Measurements from ENCODE around the gene NAGPA.

NAGPA gene

DNA sequence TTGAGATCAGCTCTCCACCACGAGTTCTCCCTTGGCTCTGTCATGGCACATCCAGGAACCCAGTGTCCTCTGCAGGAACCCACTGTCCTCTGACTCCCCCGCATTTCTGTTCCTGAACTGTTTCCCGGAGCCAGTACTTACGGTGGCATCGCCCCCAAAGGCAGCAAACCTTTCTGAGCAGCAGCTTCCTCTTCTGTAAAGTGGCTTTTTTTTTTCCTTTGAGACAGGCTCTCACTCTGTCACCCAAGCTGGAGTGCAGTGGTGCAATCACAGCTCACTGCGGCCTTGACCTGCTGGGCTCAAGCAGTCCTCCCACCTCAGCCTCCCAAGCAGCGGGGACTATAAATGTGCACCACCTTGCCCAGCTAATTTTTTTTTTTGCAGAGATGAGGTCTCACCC is 32.2 kb downstream of the NAGPA start:
- no peak for DNase-seq

DNA sequence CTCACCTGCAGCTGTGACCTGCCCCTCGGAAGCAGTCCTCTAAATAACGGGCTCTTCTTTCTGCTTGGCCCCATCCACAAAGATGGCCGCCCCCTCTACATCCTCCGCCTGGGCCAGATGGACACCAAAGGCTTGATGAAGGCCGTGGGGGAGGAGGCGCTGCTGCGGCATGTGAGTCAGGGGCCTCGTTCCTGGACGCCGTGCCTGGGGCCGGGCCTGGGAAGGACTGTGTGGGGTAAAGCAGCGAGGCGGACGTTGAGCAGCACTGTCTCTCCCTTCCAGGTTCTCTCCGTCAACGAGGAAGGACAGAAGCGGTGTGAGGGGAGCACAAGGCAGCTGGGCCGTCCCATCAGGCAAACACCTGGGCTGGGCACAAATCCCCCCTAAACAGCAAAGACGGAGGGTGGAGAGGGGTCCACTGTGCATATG is 33.1 kb downstream of the NAGPA start:
- DNase-seq, result no peak

DNA sequence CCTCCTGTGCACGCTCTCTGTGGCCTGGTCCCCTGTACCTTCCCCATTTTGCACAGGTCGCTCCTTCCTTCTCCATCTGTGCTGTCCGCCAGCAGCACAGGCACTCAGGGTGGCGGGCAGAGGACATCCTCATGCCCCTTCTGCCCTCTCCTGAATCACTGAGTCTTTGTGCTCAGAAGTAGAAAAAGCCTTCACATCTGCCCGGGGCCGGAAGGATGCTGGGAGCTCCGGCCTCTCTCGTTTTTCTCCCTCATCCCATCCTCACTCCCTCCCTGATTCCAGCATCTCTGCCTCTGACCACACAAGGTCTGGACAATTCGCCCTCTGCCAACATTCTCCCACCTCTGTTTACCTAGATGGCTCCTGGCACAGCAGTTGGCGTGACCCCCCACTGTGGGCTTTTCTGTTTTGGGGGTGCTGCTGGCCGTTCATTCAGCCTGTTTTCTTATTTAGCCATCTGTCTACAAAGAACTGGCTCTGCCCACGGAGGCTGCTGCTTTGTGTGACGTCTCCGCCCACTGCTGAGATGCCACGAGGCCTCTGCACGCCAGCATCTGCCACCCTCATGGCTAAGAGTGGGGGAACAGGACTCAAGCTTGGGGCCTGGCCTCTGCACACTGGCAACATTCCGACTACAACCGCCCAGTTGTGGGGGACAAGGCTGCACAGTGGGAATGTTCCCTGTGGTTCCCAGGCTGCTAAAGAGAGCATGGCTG is 38.9 kb downstream of the NAGPA start:
- DNase-seq, result no peak

DNA sequence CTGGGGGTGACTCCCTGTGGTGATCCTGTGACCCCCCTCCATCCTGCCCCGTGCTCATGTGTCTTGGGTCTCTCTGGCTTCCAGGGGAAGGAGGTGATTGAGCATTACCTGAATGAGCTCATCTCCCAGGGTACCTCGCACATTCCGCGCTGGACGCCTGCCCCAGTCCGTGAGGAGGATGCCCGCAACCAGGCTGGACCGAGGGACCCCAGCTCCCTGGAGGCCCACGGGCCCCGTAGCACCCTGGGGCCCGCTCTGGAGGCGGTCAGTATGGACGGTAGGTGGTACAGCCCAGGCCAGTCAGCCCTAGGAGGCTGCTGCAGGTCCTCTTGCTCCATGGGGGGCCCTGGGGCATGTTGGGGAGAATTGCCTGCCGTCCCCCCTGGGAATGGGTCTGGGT is 42.0 kb downstream of the NAGPA start:
- DNase-seq, result no peak

DNA sequence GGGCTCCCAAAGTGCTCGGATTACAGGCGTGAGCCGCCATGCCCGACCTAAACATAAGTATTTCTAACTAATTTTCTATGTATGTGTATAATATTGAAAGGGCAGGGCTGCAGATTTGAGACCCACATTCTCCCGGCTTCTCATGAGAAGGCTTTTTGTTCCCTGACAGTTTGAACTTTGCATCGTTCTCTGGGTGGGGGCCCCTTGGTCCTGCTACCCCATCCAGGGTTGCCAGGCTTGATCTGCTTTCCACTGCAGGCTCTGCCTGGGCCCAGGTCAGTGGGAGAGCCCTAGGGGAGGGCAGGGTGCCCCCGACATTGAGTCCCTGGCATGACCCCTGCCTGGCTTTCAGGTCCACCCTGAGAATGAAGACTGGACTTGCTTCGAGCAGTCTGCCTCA is 43.3 kb downstream of the NAGPA start:
- DNase-seq, result no peak

DNA sequence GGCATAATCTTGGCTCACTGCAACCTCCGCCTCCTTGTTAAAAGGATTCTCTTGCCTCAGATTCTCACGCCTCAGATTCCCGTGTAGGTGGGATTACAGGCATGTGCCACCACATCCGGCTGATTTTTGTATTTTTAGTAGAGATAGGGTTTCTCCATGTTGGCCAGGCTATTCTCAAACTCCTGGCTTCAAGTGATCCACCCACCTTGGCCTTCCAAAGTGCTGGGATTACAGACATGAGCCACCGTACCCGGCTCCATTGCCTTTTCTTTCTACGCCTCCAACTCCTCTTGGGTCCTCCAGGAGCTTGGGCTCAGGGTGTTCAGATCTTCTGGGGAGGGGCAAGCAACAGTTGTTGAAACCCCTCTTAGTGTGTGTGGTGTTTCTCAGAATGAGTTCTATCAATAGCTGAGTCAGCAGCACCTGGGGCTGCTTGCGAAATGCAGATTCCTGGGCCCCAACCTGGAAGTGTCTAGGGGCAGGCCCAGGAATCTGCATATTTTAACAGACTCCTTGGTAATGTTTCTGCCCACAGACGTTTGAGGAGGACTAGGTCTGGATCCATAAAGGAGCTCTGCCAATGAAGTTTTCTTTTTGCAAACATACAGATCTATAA is 44.2 kb downstream of the NAGPA start:
- DNase-seq, result no peak

DNA sequence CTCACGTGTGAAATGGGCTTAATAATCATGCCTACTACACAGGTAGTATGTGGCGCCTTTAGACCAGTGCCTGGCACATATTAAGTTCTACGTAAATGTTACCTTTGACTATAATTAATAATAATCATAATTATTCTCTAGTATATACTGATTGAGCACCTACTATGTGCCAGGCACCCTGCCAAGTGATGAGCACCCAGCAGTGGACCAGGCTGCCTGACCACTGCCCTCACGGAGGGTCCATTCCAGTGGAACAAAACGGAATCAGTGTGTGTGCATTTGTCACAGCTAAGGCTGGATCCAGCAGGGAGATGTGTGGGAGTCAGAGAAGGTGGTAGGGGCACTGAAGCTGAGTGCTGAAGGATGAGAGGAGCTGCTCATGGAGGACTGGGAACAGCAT is 45.1 kb downstream of the NAGPA start:
- DNase-seq, result no peak

DNA sequence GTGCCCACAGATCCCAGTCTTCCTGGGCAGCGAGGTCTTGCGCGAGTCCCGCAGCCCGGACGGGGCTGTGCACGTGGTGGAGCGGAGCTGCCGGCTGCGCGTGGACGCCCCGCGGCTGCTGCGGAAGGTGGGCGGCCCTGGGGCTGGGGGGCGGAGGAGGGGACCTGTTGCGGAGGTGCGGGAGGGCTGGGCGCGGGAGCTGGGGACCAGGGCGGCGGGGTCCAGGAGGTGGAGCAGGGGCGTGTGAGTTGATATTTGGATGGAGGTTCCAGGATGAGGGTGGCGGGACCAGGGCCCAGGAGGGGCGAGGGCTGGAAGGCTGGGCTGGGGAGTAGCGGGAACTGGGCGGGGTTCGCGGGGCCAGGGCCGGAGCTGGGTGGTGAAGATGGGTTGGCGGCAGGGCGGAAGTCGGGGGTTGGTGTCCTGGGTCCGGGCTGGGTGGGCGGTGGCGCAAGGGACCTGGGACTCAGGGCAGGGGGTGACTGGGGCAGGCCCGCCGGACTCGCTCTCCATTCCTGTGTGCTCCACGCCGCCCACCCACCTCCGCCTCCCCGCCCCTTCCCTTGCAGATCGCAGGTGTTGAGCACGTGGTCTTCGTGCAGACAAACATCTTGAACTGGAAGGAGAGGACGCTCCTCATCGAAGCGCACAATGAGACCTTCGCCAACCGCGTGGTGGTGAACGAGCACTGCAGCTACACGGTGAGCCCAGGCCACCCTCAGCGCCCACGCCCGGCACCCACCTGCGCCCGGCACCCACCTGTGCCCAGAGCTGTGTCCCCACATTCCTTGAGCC is 46.0 kb downstream of the NAGPA start:
- DNase-seq, result no peak

DNA sequence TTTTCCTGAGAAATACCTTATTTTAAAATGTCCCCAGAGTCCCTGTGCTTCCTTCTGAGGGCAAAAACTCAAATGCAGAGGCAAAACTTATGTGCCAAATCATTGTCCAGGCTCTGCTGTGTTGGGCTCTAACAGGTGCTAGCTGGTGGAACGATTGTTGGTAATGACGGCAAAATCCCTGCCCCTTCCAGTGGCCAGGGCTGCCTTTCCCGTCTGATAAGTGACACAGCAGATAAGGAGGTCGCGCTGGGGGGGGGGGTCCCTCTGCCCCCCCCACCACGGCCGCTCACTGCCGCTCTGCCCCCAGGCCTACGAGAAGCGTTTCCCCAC is 46.5 kb downstream of the NAGPA start:
- DNase-seq, result no peak

DNA sequence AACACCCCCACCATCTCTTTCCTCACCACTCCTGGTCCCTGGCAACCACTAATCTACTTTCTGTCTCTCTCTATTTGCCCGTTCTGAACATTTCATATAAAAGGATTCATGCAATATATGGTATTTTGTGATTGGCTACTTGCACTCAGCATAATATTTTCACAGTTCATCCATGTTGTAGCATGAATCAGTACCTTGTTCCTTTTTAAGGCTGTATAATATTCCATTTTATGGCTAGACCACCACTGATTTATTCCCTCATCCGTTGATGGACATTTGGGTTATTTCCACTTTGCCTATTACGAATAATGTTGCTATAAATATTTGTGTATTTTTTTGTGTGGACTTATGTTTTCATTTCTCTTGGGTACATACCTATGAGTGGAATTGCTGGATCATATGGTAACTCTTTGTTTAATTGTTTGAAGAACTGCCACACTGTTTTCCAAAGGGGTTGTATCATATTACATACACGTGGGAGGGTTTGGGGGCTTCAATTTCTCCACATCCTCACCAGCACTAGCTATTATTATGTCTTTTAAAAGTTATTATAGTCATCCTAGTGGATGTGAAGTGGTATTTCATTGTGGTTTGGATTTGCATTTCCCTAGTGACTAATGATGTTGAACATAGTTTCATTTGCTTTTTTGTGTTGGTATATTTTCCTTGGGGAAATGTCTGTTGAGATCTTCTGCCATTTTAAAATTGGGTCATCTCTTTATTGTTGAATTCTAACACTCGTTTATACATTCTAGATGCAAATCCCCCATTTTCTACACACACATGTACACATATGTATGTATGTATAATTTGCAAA is 49.4 kb downstream of the NAGPA start:
- DNase-seq, result no peak

DNA sequence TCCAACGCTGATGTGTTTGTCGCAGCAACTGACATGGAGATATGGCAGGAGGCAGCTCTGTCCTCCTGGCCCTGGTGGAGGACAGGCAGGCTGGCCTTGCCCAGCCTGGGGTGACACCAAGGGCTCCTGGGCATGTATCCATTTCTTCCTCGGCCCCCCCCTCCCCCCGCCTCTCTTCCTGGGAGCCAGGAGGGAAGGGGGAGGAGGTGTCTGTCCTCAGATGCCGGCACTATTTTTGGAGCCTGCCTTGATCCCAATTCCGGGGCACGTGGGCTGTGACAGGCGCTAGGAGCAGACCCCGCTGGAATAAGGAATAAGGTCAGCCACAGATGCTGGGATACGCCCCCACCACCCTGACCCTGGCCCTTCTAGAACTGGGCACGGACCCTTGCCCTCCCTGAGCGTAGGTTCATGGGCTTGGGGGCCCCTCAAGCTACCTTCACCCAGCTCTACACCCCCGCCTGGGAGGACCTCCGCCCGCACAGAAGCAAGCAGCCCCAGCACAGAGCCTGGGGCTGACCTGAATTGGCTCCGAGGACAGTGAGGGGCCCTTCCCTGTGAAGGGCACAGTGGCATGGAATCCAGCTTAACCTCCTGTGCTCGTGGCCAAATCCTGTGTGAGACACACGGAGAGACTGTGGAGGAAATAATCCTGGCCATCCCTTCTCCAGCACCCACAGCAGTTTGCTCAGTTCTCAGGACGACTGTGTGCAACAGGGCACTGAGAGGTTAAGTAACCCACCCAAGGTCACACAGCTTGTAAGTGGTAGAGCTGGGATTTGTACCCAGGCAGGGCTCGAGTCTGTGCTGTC is 51.5 kb downstream of the NAGPA start:
- DNase-seq, result no peak

DNA sequence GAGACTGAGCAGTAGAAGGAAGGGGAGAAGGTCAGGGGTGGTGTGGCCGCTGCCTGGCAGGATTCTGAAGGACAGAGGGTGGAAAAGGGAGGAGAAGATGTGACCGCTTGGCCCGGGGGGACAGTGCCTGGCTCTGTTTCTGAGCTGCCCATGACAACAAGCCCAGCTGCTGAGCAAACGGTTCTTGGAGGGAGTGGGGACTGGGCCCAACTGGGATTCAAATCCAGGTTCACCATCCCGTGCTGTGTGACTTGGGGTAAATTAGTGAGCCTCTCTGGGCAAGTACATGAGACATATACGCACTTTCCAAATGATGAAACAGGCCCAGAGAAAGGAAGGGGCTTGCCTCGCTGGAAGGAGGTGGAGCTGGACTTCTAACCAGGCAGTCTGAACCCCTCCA is 52.3 kb downstream of the NAGPA start:
- DNase-seq, result no peak

DNA sequence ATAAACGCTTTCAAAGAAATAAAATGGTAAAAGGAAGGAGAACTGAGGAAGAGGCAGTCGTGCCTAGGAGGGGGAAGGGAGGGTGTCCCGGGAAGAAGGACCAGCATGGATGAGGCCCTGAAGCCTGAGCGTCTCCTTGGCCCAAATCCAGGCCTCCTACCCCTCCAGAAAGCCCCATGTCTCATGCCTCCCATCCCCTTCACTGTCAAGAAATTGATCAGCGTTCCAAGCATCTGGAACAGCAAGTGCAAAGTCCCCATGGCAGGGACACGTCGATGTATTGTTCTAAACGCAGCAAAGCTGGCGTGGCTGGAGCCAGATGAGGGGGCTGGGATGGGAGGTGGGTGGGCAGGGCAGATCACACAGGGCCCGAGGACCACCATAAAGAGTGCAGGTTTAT is 53.0 kb downstream of the NAGPA start:
- DNase-seq, result no peak

DNA sequence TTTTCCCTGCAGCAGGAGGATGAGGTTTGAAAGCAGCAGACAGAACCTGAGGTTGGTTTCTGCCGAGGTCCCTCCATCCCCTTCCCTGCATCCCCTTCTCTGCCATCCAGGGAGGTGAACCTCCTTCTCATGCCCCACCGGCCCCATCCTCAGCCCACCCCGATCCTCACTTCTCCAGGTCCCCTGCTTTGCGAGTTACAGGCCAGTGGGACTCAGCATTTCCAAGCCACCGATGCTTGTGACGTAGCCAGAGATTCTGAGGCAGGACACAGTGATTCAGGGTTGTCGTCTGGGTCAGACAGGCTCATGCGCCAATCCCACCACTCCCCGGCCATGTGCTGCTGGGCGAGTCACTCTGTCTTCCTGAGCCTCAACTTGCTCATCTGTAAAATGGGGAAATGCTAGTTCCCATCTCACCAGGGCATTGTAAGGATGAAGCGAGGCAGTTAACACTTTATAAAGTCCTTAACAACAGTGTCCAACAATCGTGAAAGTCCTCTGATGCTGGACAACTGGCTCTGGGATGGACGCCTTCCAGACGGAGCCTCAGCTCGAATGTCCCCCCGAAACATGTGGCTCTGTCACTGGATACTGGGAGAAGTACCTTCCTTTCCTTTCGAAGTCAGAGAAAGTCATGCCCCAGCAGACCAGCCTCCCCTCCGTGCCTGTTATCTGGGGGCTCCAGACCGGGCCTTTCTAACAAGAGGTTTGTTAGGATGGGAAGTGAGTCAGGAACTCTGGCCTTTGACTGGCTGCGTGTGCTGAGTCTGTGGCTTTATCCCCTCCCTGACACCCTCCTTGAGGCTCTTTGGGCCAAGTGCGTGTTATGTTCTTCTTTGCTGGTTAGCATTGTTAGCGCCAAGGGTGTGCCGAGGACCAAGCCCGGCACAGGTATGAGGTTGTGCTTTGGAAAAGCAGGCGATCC is 53.7 kb downstream of the NAGPA start:
- DNase-seq, result no peak

DNA sequence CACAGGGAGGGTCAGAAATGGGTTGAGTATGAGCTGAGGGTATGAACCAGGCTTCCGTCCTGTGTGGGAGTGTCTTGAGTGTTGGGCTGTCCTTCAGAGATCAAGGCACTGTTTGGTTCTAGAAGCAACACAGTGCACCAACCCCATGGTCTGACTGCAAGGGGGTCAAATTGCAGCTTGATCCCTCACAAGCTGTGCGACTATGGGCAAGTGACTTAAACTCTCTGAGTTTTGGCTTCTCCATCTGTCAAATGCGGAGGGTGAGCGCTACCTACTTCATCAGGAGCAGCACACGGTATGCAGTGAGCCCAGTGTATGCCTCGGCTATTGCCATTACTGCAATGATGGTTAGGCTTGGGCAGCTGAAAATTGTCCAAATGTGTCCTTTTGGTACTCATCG is 54.6 kb downstream of the NAGPA start:
- DNase-seq, result no peak

DNA sequence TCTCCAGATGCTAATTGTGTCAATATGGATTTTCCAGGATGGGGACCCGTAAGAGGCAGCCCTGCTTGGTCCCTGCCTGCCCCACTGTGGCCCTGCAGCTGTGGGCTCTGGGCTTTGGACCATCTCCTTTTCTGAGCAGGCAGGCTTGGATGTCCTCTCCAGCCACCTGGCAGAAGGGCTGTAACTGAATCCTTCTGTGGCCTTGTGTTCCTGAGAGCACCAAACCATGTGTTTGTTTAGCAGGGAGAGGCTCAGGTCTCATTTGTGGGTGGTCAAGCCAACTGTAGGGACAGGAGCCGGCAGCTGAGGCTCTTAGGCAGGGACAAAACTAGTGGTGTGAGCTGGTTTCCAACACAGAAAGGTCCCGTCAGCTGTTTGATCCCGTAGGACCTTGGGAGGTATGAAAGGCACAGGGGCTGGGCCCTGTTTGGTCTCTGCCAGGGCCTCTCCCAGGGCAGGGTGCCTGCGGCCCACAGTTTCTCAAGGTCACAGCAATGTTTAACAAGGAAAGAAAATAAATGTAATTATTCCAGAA is 57.1 kb downstream of the NAGPA start:
- DNase-seq, result no peak

DNA sequence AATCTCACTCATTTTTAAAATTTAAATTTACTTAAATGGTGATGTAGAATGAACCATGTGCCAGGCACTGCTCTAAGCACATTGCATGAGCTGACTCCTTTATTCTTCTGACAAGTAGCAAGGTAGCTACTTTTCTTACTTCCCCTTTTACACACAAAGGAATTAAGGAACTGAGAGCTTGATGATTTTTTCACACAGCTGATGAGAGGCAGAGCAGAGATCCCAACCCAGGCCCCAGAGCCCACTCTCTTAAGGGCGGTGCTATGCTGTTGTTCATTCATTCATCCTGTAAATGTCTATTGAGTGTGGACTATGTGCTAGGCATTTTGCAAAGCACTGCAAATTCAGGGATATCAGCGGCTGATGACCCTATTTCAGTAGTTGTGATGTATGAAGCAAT is 57.7 kb downstream of the NAGPA start:
- no peak for DNase-seq
